MM.1S (cell line): ENCODE results near the gene HBE1.

ENCODE experiments used
- CTCF ChIP-seq: fragments of 300-600 bp; sonication (generic); IDR thresholded peaks from 2 replicates; pipeline ENCODE4 v1.5.1; 2016; ENCODE audit warnings: antibody characterized with exemption, low read length, mixed read lengths
- EZH2 ChIP-seq: fragments of 300-600 bp; sonication (generic); optimal IDR thresholded peaks from 2 replicates; pipeline ENCODE3; 2017; ENCODE audit warnings: low read depth, mild to moderate bottlenecking, antibody characterized with exemption, low read length, mixed read lengths
- EZH2phosphoT487 ChIP-seq: fragments of 300-600 bp; sonication (generic); IDR thresholded peaks from 2 replicates; pipeline ENCODE4 v1.6.1; 2018; ENCODE audit warnings: antibody characterized with exemption, low read length

GRCh38 chr11:5245155-5245554 lies 24.6 kb downstream of the HBE1 start:
- no peak for TF ChIP-seq CTCF
- TF ChIP-seq EZH2, result no peak
- no peak for TF ChIP-seq EZH2phosphoT487
